ENCODE measurements around the gene TSBP1.

DNA sequence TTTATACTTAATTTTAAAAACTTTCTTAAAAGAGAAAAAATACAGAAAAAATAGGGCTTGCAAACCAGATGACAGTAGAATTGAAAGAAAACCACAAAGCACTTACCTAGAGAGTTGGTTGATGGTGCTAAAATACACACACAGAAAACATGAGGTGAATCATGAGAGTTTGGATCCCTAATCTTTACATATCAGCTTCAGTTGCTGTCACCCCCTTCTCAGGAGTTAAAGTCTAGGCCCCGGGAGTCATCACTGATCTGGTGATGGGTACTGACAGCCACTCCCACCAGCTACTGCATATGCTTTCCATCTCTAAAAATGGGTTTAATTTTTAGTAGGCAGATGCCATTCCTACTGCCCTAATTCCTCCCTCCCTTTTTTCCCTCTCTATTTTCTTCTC is 16.7 kb downstream of the TSBP1 start:
- TF ChIP-seq CTCF (IDR thresholded peaks at IDR 0.05) = no peak
- TF ChIP-seq POLR2AphosphoS5 (IDR thresholded peaks at IDR 0.05) = no peak
